ENCODE measurements around the gene BEST1. TPM values are rescaled to one million over a fixed set of nuclear protein-coding genes. Genes with fewer than 3 reads are reported as not detected.

Gene BEST1
- total and polyA plus RNA-seq, 2 donors (not counting 1 experiment from before 2014, with no cell fraction given) = 2.5 to 15.2 TPM

DNA sequence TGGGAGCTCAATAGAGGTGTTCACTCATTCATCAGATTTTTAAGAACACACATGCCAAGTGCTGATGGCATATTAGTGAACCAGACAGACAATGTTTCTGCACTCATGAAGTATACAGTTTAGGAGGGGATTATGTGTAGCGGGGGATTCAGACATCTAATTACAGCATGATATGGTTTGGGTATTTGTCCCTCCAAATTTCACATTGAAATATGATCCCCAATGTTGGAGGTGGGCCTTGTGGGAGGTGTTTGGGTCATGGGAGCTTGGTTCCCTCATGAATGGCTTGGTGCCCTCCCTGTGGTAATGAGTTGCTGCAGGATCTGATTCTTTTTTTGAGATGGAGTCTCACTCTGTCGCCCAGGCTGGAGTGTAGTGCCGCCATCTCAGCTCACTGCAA, 23.9 kb upstream of the BEST1 start:
- no peaks in the 10 kb centered on the region for H3K79me2 ChIP-seq (ENCODE audit: control insufficient read depth, insufficient read depth, low read length)
- no peaks in the 10 kb centered on the region for H3K27me3 ChIP-seq (ENCODE audit: control insufficient read depth, insufficient read depth, low read length)
- no peak overlapping the region for H3K4me3 ChIP-seq (replicated peaks in 1 of 4; ENCODE audit: control extremely low read depth in 1 of 4, insufficient read depth in 1 of 4, low read depth in 3 of 4, low read length in 4 of 4)
- H3K36me3 ChIP-seq (ENCODE audit: control insufficient read depth, insufficient read depth, low read length) = no peaks in the 10 kb centered on the region
- H2AFZ ChIP-seq (ENCODE audit: low read length) = no peak overlapping the region
- no peak overlapping the region for H3K27ac ChIP-seq (ENCODE audit: insufficient read depth, low read length)
- H3K9me3 ChIP-seq (ENCODE audit: control insufficient read depth, insufficient read depth, low read depth, low read length) = no peaks in the 10 kb centered on the region
- no peak for TF ChIP-seq EZH2 (IDR thresholded peaks at IDR 0.05; ENCODE audit: low read length, missing control alignments)
- TF ChIP-seq, protein P1, sequence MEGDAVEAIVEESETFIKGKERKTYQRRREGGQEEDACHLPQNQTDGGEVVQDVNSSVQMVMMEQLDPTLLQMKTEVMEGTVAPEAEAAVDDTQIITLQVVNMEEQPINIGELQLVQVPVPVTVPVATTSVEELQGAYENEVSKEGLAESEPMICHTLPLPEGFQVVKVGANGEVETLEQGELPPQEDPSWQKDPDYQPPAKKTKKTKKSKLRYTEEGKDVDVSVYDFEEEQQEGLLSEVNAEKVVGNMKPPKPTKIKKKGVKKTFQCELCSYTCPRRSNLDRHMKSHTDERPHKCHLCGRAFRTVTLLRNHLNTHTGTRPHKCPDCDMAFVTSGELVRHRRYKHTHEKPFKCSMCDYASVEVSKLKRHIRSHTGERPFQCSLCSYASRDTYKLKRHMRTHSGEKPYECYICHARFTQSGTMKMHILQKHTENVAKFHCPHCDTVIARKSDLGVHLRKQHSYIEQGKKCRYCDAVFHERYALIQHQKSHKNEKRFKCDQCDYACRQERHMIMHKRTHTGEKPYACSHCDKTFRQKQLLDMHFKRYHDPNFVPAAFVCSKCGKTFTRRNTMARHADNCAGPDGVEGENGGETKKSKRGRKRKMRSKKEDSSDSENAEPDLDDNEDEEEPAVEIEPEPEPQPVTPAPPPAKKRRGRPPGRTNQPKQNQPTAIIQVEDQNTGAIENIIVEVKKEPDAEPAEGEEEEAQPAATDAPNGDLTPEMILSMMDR (conservative IDR thresholded peaks at IDR 0.05 in 1 of 2, IDR thresholded peaks at IDR 0.05 in 1 of 2; ENCODE audit: low read depth in 1 of 2, low read length in 2 of 2) = no peak
- no peak overlapping the region for H3K9ac ChIP-seq (ENCODE audit: insufficient read depth, low read length)
- H4K20me1 ChIP-seq (ENCODE audit: control insufficient read depth, extremely low read depth, insufficient read depth, low read length) = no peaks in the 10 kb centered on the region
- H3K4me2 ChIP-seq (ENCODE audit: extremely low read depth, insufficient read depth, low read length) = no peak overlapping the region
- peaks cover 14% of the 10 kb centered on the region for H3K4me1 ChIP-seq (ENCODE audit: control insufficient read depth, extremely low read depth, insufficient read depth, low read length)
- DNase-seq (ENCODE audit: low read depth in 2 of 2) = no peak

DNA sequence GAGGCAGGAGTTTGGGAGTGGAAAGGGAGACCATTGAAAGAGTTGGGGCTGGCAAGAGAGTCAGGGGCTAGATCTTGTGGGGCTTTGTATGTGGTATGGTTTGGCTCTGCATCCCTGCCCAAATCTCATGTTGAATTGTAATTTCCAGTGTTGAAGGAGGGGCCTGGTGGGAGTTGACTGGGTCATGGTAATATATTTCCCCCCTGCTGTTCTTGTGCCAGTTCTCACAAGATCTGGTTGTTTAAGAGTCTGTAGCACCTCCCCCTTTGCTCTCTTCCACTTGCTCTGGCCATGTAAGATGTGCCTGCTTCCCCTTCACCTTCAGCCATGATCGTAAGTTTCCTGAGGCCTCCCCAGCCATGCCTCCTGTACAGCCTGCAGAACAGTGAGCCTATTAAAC, 22.6 kb upstream of the BEST1 start:
- Histone ChIP-seq H3K4me3 (replicated peaks in 1 of 4; ENCODE audit: control extremely low read depth in 1 of 4, insufficient read depth in 1 of 4, low read depth in 3 of 4, low read length in 4 of 4) (no peak overlapping the region), H3K36me3 (ENCODE audit: control insufficient read depth, insufficient read depth, low read length) (no peaks in the 10 kb centered on the region), H3K27me3 (ENCODE audit: control insufficient read depth, insufficient read depth, low read length) (no peaks in the 10 kb centered on the region), H3K9ac (ENCODE audit: insufficient read depth, low read length) (no peak overlapping the region), H3K4me2 (ENCODE audit: extremely low read depth, insufficient read depth, low read length) (no peak overlapping the region), H3K9me3 (ENCODE audit: control insufficient read depth, insufficient read depth, low read depth, low read length) (no peaks in the 10 kb centered on the region), H2AFZ (ENCODE audit: low read length) (no peak overlapping the region), H3K79me2 (ENCODE audit: control insufficient read depth, insufficient read depth, low read length) (no peaks in the 10 kb centered on the region), H4K20me1 (ENCODE audit: control insufficient read depth, extremely low read depth, insufficient read depth, low read length) (no peaks in the 10 kb centered on the region), H3K27ac (ENCODE audit: insufficient read depth, low read length) (no peak overlapping the region), H3K4me1 (ENCODE audit: control insufficient read depth, extremely low read depth, insufficient read depth, low read length) (peaks cover 14% of the 10 kb centered on the region)
- TF ChIP-seq, protein P1 (conservative IDR thresholded peaks at IDR 0.05 in 1 of 2, IDR thresholded peaks at IDR 0.05 in 1 of 2; ENCODE audit: low read depth in 1 of 2, low read length in 2 of 2) = no peak
- no peak for TF ChIP-seq EZH2 (IDR thresholded peaks at IDR 0.05; ENCODE audit: low read length, missing control alignments)
- no peak for DNase-seq (ENCODE audit: low read depth in 2 of 2)

DNA sequence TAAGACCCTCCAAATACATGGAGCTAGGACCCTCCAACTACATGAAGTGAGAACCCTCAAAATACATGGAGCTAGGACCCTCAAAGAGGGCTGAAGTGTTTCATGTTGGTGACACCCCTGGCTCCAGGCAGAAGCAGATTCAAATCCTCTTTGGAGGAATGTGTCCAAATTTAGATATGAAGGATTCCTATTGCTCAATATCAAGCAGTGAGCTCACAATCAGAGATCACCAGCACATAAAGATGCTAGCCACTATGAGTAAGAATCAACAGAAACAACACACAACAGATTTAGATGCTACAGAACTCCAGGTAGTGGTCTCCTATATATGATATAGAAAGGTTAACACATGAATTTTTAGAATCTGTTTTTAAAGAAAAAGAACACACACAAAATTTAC, 21.5 kb upstream of the BEST1 start:
- no peaks in the 10 kb centered on the region for H3K36me3 ChIP-seq (ENCODE audit: control insufficient read depth, insufficient read depth, low read length)
- H3K9me3 ChIP-seq (ENCODE audit: control insufficient read depth, insufficient read depth, low read depth, low read length) = no peaks in the 10 kb centered on the region
- peak overlapping the region; percentile 13 for H3K4me2 ChIP-seq (ENCODE audit: extremely low read depth, insufficient read depth, low read length)
- H3K4me3 ChIP-seq (replicated peaks in 1 of 4; ENCODE audit: control extremely low read depth in 1 of 4, insufficient read depth in 1 of 4, low read depth in 3 of 4, low read length in 4 of 4) = no peak overlapping the region
- no peaks in the 10 kb centered on the region for H3K79me2 ChIP-seq (ENCODE audit: control insufficient read depth, insufficient read depth, low read length)
- TF ChIP-seq, protein P1 (conservative IDR thresholded peaks at IDR 0.05 in 1 of 2, IDR thresholded peaks at IDR 0.05 in 1 of 2; ENCODE audit: low read depth in 1 of 2, low read length in 2 of 2) = no peak
- no peak for TF ChIP-seq EZH2 (IDR thresholded peaks at IDR 0.05; ENCODE audit: low read length, missing control alignments)
- peak in 1 of 2 donors; percentile 33 for DNase-seq (ENCODE audit: low read depth in 2 of 2)
- H3K27ac ChIP-seq (ENCODE audit: insufficient read depth, low read length) = no peak overlapping the region
- H3K9ac ChIP-seq (ENCODE audit: insufficient read depth, low read length) = no peak overlapping the region
- H3K4me1 ChIP-seq (ENCODE audit: control insufficient read depth, extremely low read depth, insufficient read depth, low read length) = peaks cover 5% of the 10 kb centered on the region
- no peaks in the 10 kb centered on the region for H3K27me3 ChIP-seq (ENCODE audit: control insufficient read depth, insufficient read depth, low read length)
- H4K20me1 ChIP-seq (ENCODE audit: control insufficient read depth, extremely low read depth, insufficient read depth, low read length) = no peaks in the 10 kb centered on the region
- no peak overlapping the region for H2AFZ ChIP-seq (ENCODE audit: low read length)
